ENCODE results near the gene DHFR. TPM values are rescaled to one million over a fixed set of nuclear protein-coding genes. Genes with fewer than 3 reads are reported as not detected.

DHFR gene
- total and polyA plus RNA-seq, 2 of the 8 experiments (the other 6 are each of a cell fraction or from before 2014, with no cell fraction given): 46.4 to 88.9 TPM

DNA sequence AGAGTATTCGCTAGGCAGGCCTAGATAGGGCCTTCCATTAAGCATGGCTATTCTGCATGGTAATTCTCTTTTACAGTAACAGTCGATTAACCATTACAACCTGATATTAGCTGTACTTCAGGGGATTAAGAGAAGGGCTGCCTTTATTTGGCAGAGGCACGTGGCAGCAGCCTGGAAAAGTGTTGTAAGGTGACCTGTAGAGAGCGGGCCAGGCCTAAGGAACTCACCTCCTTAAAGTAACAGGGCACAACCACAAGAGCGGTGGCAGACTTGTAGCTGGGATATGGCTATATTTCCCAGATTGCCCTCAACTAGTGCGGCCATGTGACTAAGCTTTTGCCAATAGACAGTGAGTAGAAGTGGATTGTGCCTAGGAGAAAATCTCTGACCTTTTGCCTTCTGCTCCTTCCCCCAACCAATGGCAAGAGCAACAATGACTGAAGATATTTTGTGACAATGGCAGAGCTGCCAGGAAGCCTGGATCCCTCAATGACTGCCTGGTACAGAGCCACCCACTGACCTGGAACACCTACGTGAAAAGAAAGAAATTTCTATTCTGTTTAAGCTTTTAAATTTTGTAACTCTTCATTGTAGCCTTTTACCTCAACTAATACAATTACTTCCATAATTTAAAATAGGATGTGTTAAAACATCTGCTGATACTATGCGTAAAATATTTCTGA lies 65.8 kb downstream of the DHFR start:
- POLR2A ChIA-PET (ENCODE audit: partially characterized antibody): no interaction called here
- Histone ChIP-seq H3K79me1 (ENCODE audit: low read depth, low read length) (no peaks in the 10 kb centered on the region), H3K23me2 (ENCODE audit: low read depth, low read length) (no peaks in the 10 kb centered on the region)

More for the DNA sequence above, 65.8 kb downstream of the DHFR start:
- peak in 1 of 2 experiments; percentile 39 for DNase-seq (ENCODE audit: low read depth in 1 of 2, low spot score in 2 of 2)
- no peak overlapping the region for H3K56ac ChIP-seq (replicated peaks; ENCODE audit: insufficient read length, low read depth, low read length)
- no peaks in the 10 kb centered on the region for H3K9me3 ChIP-seq (ENCODE audit: insufficient read depth in 2 of 2, low read depth in 1 of 2, low read length in 1 of 2)
- H3K18ac ChIP-seq (ENCODE audit: extremely low read depth, low read length): no peak overlapping the region
- no peak for TF ChIP-seq KDM5A (IDR thresholded peaks at IDR 0.05; ENCODE audit: low read length)
- TF ChIP-seq EGR1 (IDR thresholded peaks at IDR 0.05; ENCODE audit: borderline replicate concordance, low read depth, low read length): no peak
- peak in 1 of 3 experiments; percentile 18; a peak in 2 of 4 replicates for TF ChIP-seq CTCF (IDR thresholded peaks at IDR 0.05; ENCODE audit: control extremely low read depth in 1 of 3, insufficient read depth in 1 of 3, low read depth in 1 of 3, low read length in 3 of 3)
- no peak for TF ChIP-seq MAFK (IDR thresholded peaks at IDR 0.05; ENCODE audit: low read depth, low read length)
- peak; percentile 20 to 36; a peak in 2 of 4 replicates for TF ChIP-seq RAD21 (IDR thresholded peaks at IDR 0.05 in 1 of 2, conservative IDR thresholded peaks at IDR 0.05 in 1 of 2; ENCODE audit: low read depth in 2 of 2, low read length in 2 of 2)
- no peak overlapping the region for H3K4me2 ChIP-seq (ENCODE audit: insufficient read depth in 1 of 2, low read depth in 2 of 2, low read length in 2 of 2)
- H2AK5ac ChIP-seq (ENCODE audit: low read depth, low read length): no peak overlapping the region
- H3K27ac ChIP-seq (ENCODE audit: low read depth, low read length): no peak overlapping the region
- H4K8ac ChIP-seq (ENCODE audit: extremely low read depth, insufficient read depth, low read length): no peak overlapping the region
- peak overlapping the region; percentile 55 for H2AFZ ChIP-seq (ENCODE audit: low read length)
- no peak overlapping the region for H4K5ac ChIP-seq (ENCODE audit: insufficient read length, low read depth, low read length)
- H3K27me3 ChIP-seq (replicated peaks in 1 of 4; ENCODE audit: control insufficient read depth in 3 of 4, extremely low read depth in 1 of 4, insufficient read depth in 3 of 4, low read length in 3 of 4): no peaks in the 10 kb centered on the region
- no peaks in the 10 kb centered on the region for H3K79me2 ChIP-seq (ENCODE audit: control insufficient read depth in 1 of 2, insufficient read depth in 2 of 2, low read length in 2 of 2)
- no peak for FAIRE-seq
- H2BK12ac ChIP-seq (ENCODE audit: low read depth, low read length): no peak overlapping the region
- H3K9ac ChIP-seq (replicated peaks in 1 of 4; ENCODE audit: extremely low read depth in 1 of 4, low read depth in 3 of 4, low read length in 3 of 4): no peak overlapping the region; a peak in 1 of 7 replicates
- no peak overlapping the region for H3K4ac ChIP-seq (replicated peaks; ENCODE audit: insufficient read length, low read depth, low read length)
- no peaks in the 10 kb centered on the region for H4K20me1 ChIP-seq (replicated peaks in 1 of 2; ENCODE audit: control insufficient read depth in 1 of 2, insufficient read depth in 2 of 2, low read length in 2 of 2)
- H4K91ac ChIP-seq (replicated peaks; ENCODE audit: insufficient read length, low read length): no peak overlapping the region
- WGBS, 2 experiments (ENCODE audit: extremely low coverage in 1 of 2, insufficient coverage in 1 of 2, insufficient read length in 1 of 2, insufficient replicate concordance in 2 of 2, low coverage in 1 of 2, low lambda C conversion rate in 2 of 2, missing lambda C conversion rate in 1 of 2): 75% methylated on average over 8 of the region's 8 CpGs; no CpG with 5 or more reads in 1 of the 2 experiments
- H3K4me3 ChIP-seq (ENCODE audit: extremely low read depth in 1 of 4, insufficient read depth in 2 of 4, low read depth in 3 of 4, low read length in 4 of 4): no peak overlapping the region
- no peak overlapping the region for H3K14ac ChIP-seq (ENCODE audit: insufficient read length)
- H2BK120ac ChIP-seq (replicated peaks; ENCODE audit: low read depth, low read length): no peak overlapping the region
- H3K36me3 ChIP-seq (ENCODE audit: control insufficient read depth in 2 of 4, insufficient read depth in 4 of 4, low read length in 3 of 4): no peaks in the 10 kb centered on the region
- CTCF ChIA-PET (ENCODE audit: partially characterized antibody): interaction anchor here (0.9 to 1.9 kb wide), 5 partner anchors 11 to 108 kb away, joined by 3 to 7 read pairs (median 3); no protein-coding TSS in a partner anchor
- H2BK5ac ChIP-seq (ENCODE audit: low read depth, low read length): no peak overlapping the region
- no peak overlapping the region for H2BK20ac ChIP-seq (ENCODE audit: low read length)
- H3K4me1 ChIP-seq (replicated peaks in 1 of 4; ENCODE audit: control insufficient read depth in 3 of 4, insufficient read depth in 4 of 4, low read length in 3 of 4): no peaks in the 10 kb centered on the region; a peak in 1 of 7 replicates
- no peak overlapping the region for H2BK15ac ChIP-seq (ENCODE audit: low read length)
- no peak overlapping the region for H3K23ac ChIP-seq (ENCODE audit: insufficient read length)
